ENCODE measurements around the gene CPT1C. TPM values are rescaled to one million over a fixed set of nuclear protein-coding genes. Genes with fewer than 3 reads are reported as not detected.

Gene CPT1C
- polyA plus RNA-seq, 1 donor: 8.2 TPM

DNA sequence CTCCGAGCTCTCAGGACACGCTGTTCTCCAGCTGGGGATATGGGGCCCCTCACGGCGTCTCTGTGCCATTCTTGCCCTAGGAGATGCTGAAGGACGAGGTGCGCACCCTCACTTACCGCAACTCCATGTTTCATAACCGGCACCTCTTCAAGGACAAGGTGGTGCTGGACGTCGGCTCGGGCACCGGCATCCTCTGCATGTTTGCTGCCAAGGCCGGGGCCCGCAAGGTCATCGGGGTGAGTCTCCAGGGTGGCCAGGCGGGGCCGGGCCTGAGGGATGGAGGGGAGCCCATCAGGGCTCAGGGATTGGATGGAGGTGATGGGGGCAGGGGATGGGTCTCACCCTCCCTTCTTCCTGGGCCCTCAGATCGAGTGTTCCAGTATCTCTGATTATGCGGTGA is 9.1 kb upstream of the CPT1C start:
- no peak for DNase-seq (ENCODE audit: low read depth)

DNA sequence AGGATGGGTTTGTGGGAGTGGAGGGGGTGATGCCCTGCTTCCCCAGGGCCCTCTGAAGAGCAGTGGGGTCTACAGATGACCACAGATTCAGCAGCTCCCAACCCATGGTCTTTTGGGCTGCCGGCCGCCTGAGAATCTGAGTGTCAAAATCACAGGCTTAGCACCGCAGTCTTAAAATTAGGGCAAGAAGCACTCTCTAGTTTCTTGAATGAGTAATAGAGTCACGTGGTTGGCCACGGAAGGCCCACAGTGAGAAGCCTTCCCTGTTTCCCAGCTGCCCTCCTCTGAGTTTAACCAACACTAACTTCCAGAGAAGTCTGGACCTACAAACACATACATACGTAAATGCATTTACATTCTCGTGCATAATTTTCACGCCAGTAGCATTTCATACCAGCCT is 8.6 kb upstream of the CPT1C start:
- DNase-seq (ENCODE audit: low read depth): no peak

DNA sequence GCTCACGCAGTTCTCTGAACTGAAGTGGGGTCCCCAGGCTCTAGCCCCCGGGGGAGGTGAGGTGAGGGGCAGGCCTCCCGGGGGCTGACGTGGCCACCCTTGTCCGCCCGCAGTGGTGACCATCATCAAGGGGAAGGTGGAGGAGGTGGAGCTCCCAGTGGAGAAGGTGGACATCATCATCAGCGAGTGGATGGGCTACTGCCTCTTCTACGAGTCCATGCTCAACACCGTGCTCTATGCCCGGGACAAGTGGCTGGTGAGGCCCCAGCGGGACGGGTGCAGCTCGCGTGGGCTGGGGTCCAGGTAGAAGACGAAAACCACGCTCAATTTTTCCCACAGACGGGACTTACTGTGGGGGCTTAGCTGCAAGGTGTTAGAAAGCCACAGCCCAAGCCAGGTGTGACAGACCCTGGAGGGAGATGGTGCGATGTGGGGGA is 7.1 kb upstream of the CPT1C start:
- DNase-seq (ENCODE audit: low read depth): no peak

DNA sequence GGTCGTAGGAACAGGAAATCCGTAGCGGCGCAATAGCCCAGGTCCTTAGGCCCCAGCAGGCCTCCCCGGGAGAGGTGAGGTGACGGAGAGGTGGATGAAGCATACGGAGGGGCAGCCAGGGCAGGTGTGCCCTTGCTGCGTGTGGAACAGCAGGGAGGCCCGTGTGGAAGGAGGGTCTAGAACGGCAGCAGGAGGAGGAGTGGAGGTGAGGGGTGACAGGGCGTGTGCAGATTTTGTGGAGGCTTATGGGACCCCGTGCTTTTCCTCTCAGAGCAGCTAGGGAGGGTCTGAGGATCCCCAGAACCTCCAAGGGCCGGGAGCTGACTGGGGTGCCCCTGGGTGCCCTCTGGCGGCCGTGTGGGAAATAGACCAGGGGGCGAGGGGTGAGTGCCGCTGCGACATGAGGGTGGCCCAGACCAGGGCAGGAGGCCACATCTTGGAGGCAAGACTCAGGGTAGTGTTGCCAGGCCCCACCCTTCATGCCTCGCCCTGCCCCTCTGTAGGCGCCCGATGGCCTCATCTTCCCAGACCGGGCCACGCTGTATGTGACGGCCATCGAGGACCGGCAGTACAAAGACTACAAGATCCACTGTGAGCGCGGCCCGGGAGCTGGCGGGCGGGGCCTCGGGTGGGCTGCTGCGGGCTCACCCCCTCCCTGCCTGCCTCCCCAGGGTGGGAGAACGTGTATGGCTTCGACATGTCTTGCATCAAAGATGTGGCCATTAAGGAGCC is 6.5 kb upstream of the CPT1C start:
- no peak for DNase-seq (ENCODE audit: low read depth)

DNA sequence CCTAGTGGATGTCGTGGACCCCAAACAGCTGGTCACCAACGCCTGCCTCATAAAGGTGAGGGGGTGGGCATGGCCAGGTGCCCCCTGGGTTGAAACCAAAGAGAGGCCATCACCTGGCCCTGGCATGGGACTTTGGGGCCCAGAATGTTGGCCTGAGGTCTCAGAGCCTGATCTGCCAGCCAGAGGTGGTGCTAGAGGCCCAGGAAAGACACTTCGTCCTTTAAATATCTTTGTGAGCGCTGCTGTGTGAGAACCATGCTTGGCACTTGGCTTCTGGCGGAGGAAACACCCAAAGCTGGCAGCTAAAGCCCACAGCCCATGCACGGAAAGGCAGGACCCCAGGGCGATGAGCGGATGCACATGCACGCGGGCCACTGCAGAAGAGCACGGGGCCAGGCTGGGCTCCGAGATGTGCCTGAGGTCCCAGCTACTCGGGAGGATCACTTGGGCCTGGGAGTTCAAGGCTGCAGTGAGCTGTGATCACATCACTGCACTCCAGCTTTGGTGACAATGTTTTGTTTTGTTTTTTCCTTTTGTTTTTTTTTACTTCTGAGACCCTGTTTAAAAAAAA is 5.8 kb upstream of the CPT1C start:
- DNase-seq (ENCODE audit: low read depth): no peak

DNA sequence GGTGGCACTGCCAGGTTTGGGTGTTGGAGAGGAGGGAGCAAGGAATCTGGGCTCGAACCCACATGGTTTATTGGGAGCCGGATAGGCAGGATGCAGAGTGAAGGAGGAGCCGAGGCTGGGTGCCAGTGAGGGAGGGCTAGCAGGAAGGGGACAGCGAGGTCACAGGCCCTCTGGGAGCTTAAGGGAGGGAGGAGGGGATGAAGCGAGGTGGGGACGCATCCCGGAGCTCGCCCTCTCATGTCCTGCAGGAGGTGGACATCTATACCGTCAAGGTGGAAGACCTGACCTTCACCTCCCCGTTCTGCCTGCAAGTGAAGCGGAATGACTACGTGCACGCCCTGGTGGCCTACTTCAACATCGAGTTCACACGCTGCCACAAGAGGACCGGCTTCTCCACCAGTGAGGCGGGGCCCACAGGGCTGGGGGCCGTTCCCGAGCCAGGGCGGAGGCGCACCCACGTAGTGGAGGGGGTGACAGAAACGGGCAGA is 5.0 kb upstream of the CPT1C start:
- DNase-seq (ENCODE audit: low read depth): no peak

DNA sequence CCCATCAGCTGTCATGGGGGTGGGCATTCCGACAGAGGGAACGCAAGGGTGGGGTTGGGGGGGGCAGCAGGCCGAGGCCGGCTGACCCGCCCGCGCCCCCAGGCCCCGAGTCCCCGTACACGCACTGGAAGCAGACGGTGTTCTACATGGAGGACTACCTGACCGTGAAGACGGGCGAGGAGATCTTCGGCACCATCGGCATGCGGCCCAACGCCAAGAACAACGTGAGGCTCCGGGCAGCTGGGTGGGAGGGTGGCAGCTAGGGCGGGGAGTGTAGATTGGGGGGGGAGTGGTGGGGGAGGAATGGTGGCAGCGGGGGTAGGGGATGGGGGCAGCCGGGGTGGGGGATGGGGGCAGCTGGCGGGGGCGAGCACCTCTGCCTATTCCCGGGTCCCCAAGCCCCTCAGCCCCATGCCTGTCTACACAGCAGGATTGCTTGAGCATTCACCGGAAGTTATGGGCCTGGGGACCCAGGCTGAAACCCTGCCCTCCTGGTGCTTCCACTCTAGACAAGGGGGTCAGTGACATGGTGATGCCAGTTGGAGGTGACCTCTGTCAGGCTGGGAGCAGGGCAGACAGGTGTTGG is 4.3 kb upstream of the CPT1C start:
- DNase-seq (ENCODE audit: low read depth): no peak

DNA sequence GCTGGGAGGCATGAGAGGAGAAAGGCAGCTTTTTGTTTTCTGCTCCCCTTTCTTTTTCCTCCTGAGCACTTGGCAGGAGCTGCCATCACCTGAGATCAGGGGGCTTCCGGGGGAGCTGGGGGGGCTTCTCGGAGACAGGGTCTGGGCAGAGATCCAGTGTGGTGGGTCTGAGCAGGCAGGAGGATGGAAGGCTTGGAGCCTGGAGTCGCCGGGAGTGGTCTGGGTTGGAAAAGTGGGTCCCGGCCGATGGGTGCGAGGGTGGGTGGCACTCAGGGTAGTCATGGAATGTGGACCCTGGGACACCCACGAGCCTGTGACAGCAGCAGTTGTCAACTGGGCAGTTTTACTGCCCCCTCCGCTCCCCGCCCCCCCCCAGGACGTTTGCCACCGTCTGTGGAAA is 3.8 kb upstream of the CPT1C start:
- no peak for DNase-seq (ENCODE audit: low read depth)

DNA sequence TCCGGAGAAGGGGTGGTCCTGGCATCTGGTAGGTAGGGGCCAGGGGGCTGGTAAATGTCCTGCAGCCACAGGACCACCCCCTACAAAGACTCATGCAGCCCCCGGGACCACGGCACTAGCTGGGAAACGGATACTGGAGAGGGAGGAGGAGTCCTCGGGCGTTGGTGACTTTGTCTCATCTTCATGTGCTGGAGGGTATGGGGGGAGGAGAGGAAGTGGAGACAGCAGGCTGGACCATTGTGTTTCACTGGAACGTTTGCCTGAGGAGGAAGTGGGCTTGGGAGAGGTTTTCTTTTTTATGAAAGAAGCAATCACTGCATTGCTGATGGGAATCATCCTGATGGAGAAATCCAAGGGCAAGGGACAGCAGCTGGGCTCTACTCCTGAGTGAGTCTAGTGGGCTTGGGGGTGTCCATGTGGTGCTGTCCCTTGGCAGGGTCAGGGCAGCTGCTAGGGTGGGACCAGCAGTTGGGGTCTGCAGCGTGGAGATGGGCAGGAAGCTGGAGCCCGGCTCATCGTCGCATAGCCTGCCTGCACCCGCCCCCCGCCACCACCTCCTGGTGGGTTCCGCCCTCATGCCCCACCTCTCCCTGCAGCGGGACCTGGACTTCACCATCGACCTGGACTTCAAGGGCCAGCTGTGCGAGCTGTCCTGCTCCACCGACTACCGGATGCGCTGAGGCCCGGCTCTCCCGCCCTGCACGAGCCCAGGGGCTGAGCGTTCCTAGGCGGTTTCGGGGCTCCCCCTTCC is 3.2 kb upstream of the CPT1C start:
- DNase-seq (ENCODE audit: low read depth): no peak

DNA sequence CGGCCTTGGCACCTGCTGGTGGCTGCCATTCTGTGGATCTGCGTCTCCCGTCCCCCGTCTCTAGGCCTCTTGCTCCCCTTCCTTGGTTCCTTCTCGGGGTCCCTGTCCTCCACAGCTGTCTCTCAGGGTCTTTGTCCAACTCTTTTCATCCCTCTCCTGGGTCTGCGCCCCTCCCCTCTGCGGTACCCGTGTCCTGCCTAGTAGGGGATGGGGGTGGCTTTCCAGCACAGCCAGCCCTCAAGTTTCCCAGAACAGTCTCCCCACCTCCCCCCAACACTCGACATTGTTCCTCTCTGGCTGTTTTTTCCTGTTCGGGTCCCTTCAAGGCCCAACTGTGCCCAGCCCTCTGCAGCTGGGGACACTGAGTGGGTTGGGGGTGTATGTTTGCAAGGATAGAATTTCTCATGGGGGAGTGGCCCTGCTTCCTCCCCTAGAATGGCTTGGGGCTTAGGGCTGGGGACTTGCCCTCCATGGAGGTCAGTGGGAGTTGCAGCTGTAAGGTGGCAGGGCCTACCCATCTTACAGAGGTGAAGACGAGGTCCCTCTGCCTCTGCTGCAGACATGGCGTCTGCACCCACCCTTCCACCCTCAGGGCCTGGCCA is 2.3 kb upstream of the CPT1C start:
- no peak for DNase-seq (ENCODE audit: low read depth)

DNA sequence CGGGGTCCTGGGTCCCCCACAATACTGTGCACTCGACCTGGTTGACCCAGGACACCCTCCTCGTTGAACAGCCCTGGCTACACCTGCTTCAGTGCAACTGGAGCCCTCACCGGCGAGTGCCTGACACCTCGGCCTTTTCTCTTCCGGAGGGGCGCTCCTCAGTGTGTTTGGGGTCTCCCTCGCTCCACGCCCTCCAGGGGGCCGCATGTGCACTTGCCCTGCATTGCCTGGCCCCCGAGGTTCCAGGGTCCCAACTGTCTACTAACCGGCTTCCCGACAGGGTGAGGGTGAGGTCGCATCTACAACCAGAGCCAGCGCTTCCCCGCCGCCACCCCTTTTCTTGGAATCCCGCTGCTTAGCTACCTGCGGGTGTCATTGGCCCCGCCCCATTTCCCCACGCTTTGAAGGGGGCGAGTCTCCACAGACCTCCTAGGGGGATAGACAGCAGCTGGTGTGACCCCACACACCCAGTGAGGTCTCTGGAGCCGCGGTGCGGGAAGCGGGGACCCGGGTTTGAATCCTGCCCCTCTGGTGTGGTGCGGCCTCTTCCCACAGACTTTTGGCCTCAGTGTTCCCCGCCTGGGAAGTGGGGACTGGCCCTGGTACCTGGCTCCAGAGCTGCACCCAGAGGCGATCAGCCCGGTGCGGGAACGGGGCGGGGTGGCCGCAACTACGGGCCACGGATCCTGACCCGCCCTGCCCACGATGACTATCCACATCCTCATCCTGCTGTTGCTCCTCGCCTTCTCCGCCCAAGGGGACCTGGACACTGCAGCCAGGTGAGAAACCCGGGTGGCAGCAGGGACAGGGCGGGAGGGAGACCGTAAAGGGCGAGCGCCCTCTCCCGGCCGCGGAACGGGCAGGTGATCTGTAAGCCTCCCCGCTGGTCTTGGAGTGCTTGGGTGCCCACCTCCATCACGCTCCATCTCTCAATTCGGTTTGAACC is 1.5 kb upstream of the CPT1C start, which contains the start of gene ADM5:
Gene ADM5, plus strand, starts transcription at position 462 of the 946 bp plus-strand sequence. Its CDS starts 244 bp downstream, at position 706.
- DNase-seq (ENCODE audit: low read depth): no peak

DNA sequence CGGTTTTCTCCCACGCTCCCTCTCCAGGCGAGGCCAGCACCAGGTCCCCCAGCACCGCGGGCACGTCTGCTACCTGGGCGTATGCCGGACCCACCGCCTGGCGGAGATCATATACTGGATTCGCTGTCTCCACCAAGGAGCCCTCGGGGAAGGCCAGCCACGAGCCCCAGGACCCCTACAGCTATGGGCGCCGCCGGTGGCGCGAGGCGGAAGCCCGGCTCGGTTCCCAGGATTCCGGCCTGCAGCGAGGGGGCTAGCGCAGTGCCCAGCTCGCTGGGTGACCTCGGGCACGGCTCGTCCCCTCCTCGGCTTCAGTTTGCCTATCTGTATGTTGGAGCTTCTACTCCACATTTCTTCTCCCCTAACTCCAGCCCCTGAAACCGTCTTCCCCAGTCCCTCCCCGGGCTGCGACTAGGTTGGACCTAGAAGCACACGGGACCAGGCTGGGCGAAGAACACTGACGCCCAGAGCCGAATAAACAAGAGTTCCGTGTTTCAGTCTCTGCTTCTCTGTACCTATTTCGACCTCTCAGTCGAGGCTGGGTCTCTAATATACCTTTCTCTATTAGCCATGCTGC is 749 bp upstream of the CPT1C start:
- no peak for DNase-seq (ENCODE audit: low read depth)

DNA sequence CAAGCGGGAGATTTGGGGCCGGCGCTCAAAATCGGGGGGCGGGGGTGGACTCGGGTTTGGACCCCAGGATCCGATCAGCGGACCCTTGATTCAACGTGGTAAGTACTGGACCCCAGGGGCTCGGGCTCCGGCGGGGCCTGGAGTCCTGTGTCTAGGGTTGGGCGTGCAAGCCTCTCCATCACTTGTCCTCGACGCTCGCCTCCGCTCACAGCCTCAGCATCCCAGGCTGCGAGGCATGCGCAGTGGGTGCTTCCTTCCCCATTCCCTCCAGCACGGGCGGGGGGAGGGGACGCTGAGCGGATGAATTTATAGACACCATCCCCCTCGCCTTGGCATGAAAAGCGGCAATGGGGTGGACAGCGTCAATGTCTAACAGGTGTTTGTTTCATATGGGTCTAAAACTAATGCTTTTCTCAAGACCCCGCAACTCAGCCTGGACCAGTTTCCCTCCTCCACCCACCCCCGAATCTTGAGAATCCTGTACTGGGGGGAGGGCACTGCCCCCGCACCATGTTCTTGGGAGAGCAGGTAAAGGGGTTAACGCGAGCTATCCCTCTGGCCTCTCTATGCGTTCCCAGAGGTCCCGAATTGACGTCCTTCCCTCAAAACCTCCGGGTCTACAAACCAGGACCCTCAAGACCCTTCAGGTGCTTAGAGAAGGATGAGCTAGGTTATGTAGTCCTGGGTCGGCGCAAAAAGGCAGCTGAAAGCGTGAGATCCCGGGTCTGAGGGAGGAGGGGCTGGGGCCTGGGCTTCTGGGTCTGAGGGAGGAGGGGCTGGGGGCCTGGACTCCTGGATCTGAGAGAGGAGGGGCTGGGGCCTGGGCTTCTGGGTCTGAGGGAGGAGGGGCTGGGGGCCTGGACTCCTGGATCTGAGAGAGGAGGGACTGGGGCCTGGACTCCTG is 579 bp downstream of the CPT1C start:
- no peak for DNase-seq (ENCODE audit: low read depth)

DNA sequence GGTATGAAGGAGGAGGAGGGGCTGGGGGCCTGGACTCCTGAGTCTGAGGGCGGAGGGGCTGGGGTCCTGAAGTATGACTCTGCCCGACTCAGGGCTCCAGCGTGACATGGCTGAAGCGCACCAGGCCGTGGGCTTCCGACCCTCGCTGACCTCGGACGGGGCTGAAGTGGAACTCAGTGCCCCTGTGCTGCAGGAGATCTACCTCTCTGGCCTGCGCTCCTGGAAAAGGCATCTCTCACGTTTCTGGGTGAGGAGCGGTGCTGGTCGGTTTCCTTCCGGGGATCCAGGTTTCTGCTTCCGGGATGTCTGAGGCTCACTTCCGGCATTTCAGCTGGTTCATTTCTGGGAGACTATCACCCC is 1.2 kb downstream of the CPT1C start:
- DNase-seq (ENCODE audit: low read depth): no peak

DNA sequence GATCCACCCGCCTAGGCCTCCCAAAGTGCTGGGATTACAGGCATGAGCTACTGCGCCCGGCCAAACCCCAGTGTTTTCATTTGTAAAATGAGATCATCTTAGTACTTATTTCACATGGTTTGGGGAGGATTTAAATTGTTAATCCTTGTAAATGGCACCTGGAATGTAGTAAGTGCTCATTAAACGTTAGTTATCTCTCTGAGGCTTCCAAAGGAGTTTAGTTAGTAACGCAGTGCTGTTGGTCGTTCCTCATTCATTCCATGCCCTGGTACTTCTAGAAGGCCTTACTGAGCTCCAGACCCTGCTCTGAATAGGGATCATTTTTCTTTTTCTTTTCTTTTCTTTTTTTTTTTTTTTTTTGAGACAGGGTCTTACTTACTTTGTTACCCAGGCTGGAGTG is 5.2 kb downstream of the CPT1C start:
- no peak for DNase-seq (ENCODE audit: low read depth)

DNA sequence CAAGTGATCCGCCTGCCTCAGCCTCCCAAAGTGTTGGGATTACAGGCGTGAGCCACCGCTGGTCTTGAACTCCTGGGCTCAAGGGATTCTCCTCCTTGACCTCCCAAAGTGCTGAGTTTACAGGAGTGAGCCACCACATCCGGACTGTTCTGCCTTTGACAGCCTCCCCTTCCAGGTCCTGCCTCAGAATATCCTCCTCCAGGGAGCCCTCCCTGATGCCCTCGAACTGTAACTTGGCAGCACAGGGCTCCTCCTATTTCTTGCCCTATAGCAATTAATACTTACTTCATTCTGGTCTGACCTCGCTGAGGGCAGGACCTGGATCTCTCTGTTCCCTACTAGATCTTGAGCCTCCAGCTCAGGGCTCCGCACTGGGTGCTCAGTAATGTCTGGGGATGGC is 5.9 kb downstream of the CPT1C start:
- DNase-seq (ENCODE audit: low read depth): no peak

DNA sequence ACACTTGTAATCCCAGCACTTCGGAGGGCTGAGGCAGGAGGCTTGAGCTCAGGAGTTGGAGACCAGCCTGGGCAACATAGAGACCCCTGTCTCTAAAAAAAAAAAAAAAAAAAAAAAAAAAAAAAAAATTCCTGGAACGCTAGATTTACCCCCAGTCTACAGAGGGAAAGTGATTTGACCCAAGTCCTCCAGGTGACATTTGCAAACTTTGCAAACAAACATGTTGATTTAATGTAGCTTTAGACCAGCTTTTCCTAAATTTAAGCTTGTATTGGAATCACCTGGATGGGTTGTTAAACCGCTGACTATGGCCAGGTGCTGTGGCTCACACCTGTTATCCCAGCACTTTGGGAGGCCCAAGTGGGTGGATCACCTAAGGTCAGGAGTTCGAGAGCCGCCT is 8.4 kb downstream of the CPT1C start:
- no peak for DNase-seq (ENCODE audit: low read depth)

DNA sequence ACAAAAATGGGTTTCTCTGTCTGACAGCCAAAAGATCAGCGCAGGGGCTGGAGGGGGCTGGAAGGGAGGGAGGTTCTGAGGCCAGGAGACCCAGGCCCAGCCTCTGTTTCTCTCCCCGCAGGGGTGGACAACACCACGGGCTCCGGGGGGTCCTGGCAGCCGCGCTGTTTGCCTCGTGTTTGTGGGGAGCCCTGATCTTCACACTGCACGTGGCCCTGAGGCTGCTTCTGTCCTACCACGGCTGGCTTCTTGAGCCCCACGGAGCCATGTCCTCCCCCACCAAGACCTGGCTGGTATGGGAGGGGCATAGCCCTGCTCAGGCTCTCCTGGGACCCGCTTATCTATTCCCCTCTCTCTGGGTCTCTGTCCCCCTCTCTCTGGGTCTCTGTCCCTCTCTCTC is 9.6 kb downstream of the CPT1C start:
- no peak for DNase-seq (ENCODE audit: low read depth)

DNA sequence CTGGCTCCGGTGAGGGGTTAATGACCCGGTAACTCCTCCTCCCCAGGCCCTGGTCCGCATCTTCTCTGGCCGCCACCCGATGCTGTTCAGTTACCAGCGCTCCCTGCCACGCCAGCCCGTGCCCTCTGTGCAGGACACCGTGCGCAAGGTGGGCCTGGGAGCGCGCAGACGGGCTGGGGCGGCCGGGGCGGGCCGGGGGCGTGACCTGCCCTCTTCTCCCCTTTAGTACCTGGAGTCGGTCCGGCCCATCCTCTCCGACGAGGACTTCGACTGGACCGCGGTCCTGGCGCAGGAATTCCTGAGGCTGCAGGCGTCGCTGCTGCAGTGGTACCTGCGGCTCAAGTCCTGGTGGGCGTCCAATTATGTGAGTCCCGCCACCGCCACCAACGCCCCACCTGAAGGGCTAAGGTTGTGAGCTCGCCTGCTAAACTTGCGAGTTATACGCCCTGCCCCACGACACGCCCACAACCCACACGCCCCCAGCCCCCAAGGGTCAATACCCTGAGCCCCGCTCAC is 10.4 kb downstream of the CPT1C start:
- DNase-seq (ENCODE audit: low read depth): no peak
